K562 (cell line): ENCODE results near the gene KDM4C. TPM values are rescaled to one million over a fixed set of nuclear protein-coding genes. Genes with fewer than 3 reads are reported as not detected.

Source experiments
- ATAC-seq: fragments of 200-7000 bp; cut with Tn5 transposase; 3 replicates; pipeline ENCODE4 v1.9.1; 2020; ENCODE audit warnings: moderate library complexity
- BruUV-seq: library from RNA; stranded (reverse); fragments of 400-500 nt; replicated peaks from 2 replicates; lab custom pipeline; 2021; lab: Mats Ljungman, UMichigan
- CTCF ChIA-PET: fragments of 300-600 bp; formaldehyde crosslinking; extraction: SDS; loops from one replicate; lab custom pipeline; 2021; ENCODE audit warnings: low intra/inter-chr PET ratio; lab: Yijun Ruan, JAX
- POLR2A ChIA-PET: fragments of 300-600, 350-650 bp; sonication (Branson Sonifier 250); formaldehyde crosslinking; extraction: SDS; loops from one replicate; lab custom pipeline; 2021; ENCODE audit warnings: antibody characterized with exemption, inconsistent platforms; lab: Yijun Ruan, JAX
- DNase-seq, 4 experiments: peaks; one replicate each; pipeline versions ENCODE4 v3.0.0 to v3.0.0-alpha.2; 2011 to 2018; ENCODE audit warnings: low spot score in 3 of 4, mixed read lengths in 3 of 4; ENCODE audit errors: extremely low read depth in 1 of 4
- FAIRE-seq: peaks from 2 replicates; lab custom pipeline; 2011; peaks lifted over from hg19 to GRCh38; lab: Jason Lieb, UNC
- H2AFZ ChIP-seq: 2 replicates; pipeline ENCODE4 v1.6.0; 2011; ENCODE audit warnings: low read depth, low read length, control low read depth, inconsistent platforms
- H3K27ac ChIP-seq: fragments of 200-600 bp; 3 replicates; pipeline ENCODE4 v1.8.0; 2011; ENCODE audit warnings: low read depth, mild to moderate bottlenecking, control low read depth, inconsistent platforms, low read length, moderate library complexity, mixed read lengths; ENCODE audit errors: extremely low read depth
- H3K27me3 ChIP-seq, 2 experiments: fragments of 300-600 bp in 1 of 2; 2 replicates in 1 of 2; 3 replicates in 1 of 2; pipeline versions ENCODE4 v1.6.0 to v1.8.0; 2011; ENCODE audit warnings: inconsistent platforms in 2 of 2, low read length in 2 of 2, mild to moderate bottlenecking in 1 of 2, mixed read lengths in 1 of 2, moderate library complexity in 1 of 2; ENCODE audit not compliant: control insufficient read depth in 2 of 2, insufficient read depth in 2 of 2
- H3K36me3 ChIP-seq: fragments of 300-600 bp; 3 replicates; pipeline ENCODE4 v1.8.0; 2011; ENCODE audit warnings: mild to moderate bottlenecking, low read length, inconsistent platforms; ENCODE audit not compliant: control insufficient read depth, insufficient read depth
- H3K4me1 ChIP-seq, 2 experiments: fragments of 200-600 bp in 1 of 2; replicated peaks in 1 of 2; 2 replicates in 1 of 2; 3 replicates in 1 of 2; pipeline versions ENCODE4 v1.5.1 to v1.8.0; 2011; ENCODE audit warnings: inconsistent platforms in 2 of 2, low read length in 2 of 2, mild to moderate bottlenecking in 1 of 2, mixed read lengths in 1 of 2, moderate library complexity in 1 of 2; ENCODE audit not compliant: control insufficient read depth in 2 of 2, insufficient read depth in 2 of 2
- H3K4me2 ChIP-seq: 2 replicates; pipeline ENCODE4 v1.6.1; 2011; ENCODE audit warnings: low read length, control low read depth, inconsistent platforms, mixed read lengths; ENCODE audit not compliant: insufficient read depth
- H3K4me3 ChIP-seq: fragments of 200-600 bp; sonication (generic), shearing (Covaris generic); 2 replicates; pipeline ENCODE4 v1.5.1; 2016; ENCODE audit warnings: control low read depth, inconsistent platforms
- H3K79me2 ChIP-seq: fragments of 200-600 bp; 3 replicates; pipeline ENCODE4 v1.8.0; 2011; ENCODE audit warnings: low read length, inconsistent platforms; ENCODE audit not compliant: control insufficient read depth, insufficient read depth
- H3K9ac ChIP-seq, 2 experiments: 2 replicates each; pipeline versions ENCODE4 v1.6.0 to v1.6.1; 2011; ENCODE audit warnings: low read depth in 2 of 2, low read length in 2 of 2, control low read depth in 1 of 2, inconsistent platforms in 1 of 2, mild to moderate bottlenecking in 1 of 2, mixed read lengths in 1 of 2; ENCODE audit not compliant: insufficient read depth in 1 of 2
- H3K9me1 ChIP-seq: one replicate; pipeline ENCODE4 v1.6.0; 2011; ENCODE audit warnings: inconsistent platforms, mild to moderate bottlenecking, low read length, moderate library complexity; ENCODE audit not compliant: control insufficient read depth, insufficient read depth
- H3K9me3 ChIP-seq: replicated peaks from 2 replicates; pipeline ENCODE4 v1.5.1; 2011; ENCODE audit warnings: low read depth, low read length, inconsistent platforms; ENCODE audit not compliant: control insufficient read depth, insufficient read depth
- H4K20me1 ChIP-seq: replicated peaks from 2 replicates; pipeline ENCODE4 v1.6.1; 2011; ENCODE audit warnings: low read length, inconsistent platforms, mixed read lengths; ENCODE audit not compliant: control insufficient read depth, insufficient read depth
- CREM ChIP-seq: IDR thresholded peaks from 2 replicates; pipeline ENCODE4 v1.6.1; 2014; ENCODE audit warnings: antibody characterized with exemption, low read depth
- SMARCC2 ChIP-seq: fragments of 450-650 bp; IDR thresholded peaks from 2 replicates; pipeline ENCODE4 v1.6.1; 2017; ENCODE audit warnings: antibody characterized with exemption, moderate library complexity, mild to moderate bottlenecking, low read depth
- SRSF3 ChIP-seq: fragments of 200-400 bp; formaldehyde crosslinking; IDR thresholded peaks from 2 replicates; pipeline ENCODE4 v1.6.1; 2016; ENCODE audit warnings: mild to moderate bottlenecking, low read length, moderate library complexity; ENCODE audit not compliant: insufficient read depth
- TSC22D4 ChIP-seq: fragments of 450-650 bp; IDR thresholded peaks from 2 replicates; pipeline ENCODE4 v1.6.1; 2016; ENCODE audit warnings: missing genetic modification characterization, missing biosample characterization, control low read depth
- ZNF12 ChIP-seq: sonication (generic); formaldehyde crosslinking; IDR thresholded peaks from 2 replicates; pipeline ENCODE4 v1.4.0; 2020; ENCODE audit warnings: mild to moderate bottlenecking, missing genetic modification reagents
- WGBS: fragments of 100-300 bp; shearing (Covaris generic); methylation state at CpG from one replicate; pipeline ENCODE4 v1.1.6; 2016; ENCODE audit warnings: low coverage, mixed read lengths; ENCODE audit not compliant: insufficient coverage; ENCODE audit errors: missing lambda C conversion rate; 5-methylcytosine and 5-hydroxymethylcytosine counted together
- in situ Hi-C: fragments of 300-500 bp; cut with MboI; formaldehyde crosslinking; loops from 4 replicates; pipeline ENCODE4 v1.15.0; 2018; ENCODE audit warnings: inconsistent platforms, mixed read lengths
- intact Hi-C: fragments of 100-400 bp; cut with micrococcal nuclease; formaldehyde crosslinking; loops from 2 replicates; pipeline ENCODE4 v1.14.2; 2022
- polyA plus RNA-seq, 8 experiments: library from polyadenylated mRNA; depleted of rRNA in 4 of 8; stranded (reverse) in 5 of 8; unstranded in 3 of 8; fragments of >200 nt; fragmentation: Nextera tagmentation in 2 of 8; fragmentation: Illumina TruSeq in 1 of 8; extraction: Ambion mirVana in 2 of 8; extraction: Trizol in 1 of 8; gene quantifications; 2 replicates each; pipeline versions ENCODE4 v1.2.1 to v1.2.3, GENCODE V29; 2011 to 2014; ENCODE audit warnings: inconsistent platforms in 1 of 8, missing spikeins in 1 of 8
- total RNA-seq, 7 experiments: library from RNA; depleted of rRNA in 6 of 7; stranded (reverse); fragments of >200 nt in 6 of 7; fragmentation: Illumina TruSeq in 2 of 7; extraction: Trizol in 2 of 7; gene quantifications; 2 replicates each; pipeline versions ENCODE4 v1.2.1 to v1.2.3, GENCODE V29; 2011 to 2021; ENCODE audit warnings: low replicate concordance in 1 of 7
- TF ChIP-seq, protein P1 (sequence below): sonication (generic); formaldehyde crosslinking; IDR thresholded peaks from 2 replicates; pipeline ENCODE4 v1.4.0; 2020; ENCODE audit warnings: mild to moderate bottlenecking, missing genetic modification reagents
- TF ChIP-seq, protein P2 (sequence below): fragments of 450-650 bp; formaldehyde crosslinking; IDR thresholded peaks from 2 replicates; pipeline ENCODE4 v1.4.0; 2022; ENCODE audit warnings: missing genetic modification characterization
- TF ChIP-seq, protein P3 (sequence below): sonication (generic); formaldehyde crosslinking; IDR thresholded peaks from 2 replicates; pipeline ENCODE4 v1.8.0; 2023; ENCODE audit warnings: mild to moderate bottlenecking, missing genetic modification reagents

The KDM4C gene
- total and polyA plus RNA-seq, 9 of the 15 experiments (the other 6 are each of a cell fraction or from before 2014, with no cell fraction given): 5.4 to 17.0 (median 12.6) TPM

DNA sequence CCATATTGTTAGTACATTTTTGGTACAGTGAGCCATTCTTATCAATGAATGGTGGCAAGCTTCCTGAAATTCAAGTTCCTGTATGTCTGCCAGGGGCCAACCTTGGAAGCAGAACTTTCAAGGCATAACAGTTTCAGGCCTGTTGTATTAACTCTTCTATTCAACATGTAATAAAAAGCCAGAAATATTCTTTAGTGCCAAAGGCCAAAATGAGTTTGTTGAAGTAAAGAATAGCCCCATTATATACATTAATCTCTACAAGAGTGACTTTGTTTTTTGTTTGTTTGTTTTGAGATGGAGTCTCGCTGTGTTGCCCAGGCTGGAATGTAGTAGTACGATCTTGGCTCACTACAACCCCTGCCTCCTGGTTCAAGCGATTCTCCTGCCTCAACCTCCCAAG, 321.3 kb downstream of the KDM4C start:
- no peak overlapping the region for H3K4me3 ChIP-seq
- H3K27me3 ChIP-seq: no peaks in the 10 kb centered on the region
- ATAC-seq: no peak
- H3K27ac ChIP-seq: no peak overlapping the region
- in situ Hi-C loops: no loop called here
- no peak overlapping the region for H3K4me2 ChIP-seq
- CTCF ChIA-PET: no interaction called here
- FAIRE-seq: no peak
- no peak for DNase-seq
- H3K79me2 ChIP-seq: no peaks in the 10 kb centered on the region
- no peak overlapping the region for H3K9ac ChIP-seq
- H3K9me3 ChIP-seq: no peaks in the 10 kb centered on the region
- no peaks in the 10 kb centered on the region for H3K9me1 ChIP-seq
- H2AFZ ChIP-seq: no peak overlapping the region
- intact Hi-C loops: no loop called here
- no TSS peak for BruUV-seq
- POLR2A ChIA-PET: no interaction called here
- H3K36me3 ChIP-seq: peaks cover 4% of the 10 kb centered on the region; the same call in 1 of the 3 replicates
- TF ChIP-seq SMARCC2 (no peak), ZNF12 (CRISPR knock-in tag) (no peak)
- TF ChIP-seq, all 486 proteins: peak for 0
- 100% methylated on average over 2 of the region's 3 CpGs for WGBS
- no peaks in the 10 kb centered on the region for H4K20me1 ChIP-seq
- H3K4me1 ChIP-seq: no peaks in the 10 kb centered on the region

DNA sequence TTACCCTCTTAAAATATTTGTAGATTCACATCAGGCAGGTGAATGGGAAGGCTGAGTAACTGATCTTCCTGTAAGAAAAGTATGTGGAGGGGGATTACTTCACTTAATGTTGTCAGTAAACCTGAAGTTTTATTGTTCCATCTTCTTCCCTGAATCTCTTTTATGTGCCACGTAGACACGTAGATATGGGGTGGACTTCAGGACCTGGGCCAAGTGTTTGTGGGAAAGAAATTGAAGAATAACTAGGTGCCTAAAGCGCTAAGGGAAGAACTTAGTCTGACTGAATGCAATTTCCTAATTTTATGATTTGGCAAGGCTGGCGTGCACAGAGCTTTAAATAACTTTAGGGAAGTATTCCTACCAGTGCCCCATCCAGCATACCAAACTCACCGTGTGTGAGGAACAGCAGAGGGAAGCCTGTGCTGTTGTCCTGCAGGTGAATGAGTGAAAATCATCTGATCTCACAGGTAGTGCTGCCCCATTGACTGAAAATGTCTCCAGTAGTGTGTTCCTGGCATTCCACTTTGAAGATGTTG, 323.4 kb downstream of the KDM4C start:
- POLR2A ChIA-PET: no interaction called here
- TF ChIP-seq TSC22D4 (tag): no peak
- no peak for TF ChIP-seq CREM
- TF ChIP-seq, protein P1, sequence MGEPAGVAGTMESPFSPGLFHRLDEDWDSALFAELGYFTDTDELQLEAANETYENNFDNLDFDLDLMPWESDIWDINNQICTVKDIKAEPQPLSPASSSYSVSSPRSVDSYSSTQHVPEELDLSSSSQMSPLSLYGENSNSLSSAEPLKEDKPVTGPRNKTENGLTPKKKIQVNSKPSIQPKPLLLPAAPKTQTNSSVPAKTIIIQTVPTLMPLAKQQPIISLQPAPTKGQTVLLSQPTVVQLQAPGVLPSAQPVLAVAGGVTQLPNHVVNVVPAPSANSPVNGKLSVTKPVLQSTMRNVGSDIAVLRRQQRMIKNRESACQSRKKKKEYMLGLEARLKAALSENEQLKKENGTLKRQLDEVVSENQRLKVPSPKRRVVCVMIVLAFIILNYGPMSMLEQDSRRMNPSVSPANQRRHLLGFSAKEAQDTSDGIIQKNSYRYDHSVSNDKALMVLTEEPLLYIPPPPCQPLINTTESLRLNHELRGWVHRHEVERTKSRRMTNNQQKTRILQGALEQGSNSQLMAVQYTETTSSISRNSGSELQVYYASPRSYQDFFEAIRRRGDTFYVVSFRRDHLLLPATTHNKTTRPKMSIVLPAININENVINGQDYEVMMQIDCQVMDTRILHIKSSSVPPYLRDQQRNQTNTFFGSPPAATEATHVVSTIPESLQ (CRISPR knock-in tag): no peak
- TF ChIP-seq SRSF3: no peak
- TF ChIP-seq, protein P2, sequence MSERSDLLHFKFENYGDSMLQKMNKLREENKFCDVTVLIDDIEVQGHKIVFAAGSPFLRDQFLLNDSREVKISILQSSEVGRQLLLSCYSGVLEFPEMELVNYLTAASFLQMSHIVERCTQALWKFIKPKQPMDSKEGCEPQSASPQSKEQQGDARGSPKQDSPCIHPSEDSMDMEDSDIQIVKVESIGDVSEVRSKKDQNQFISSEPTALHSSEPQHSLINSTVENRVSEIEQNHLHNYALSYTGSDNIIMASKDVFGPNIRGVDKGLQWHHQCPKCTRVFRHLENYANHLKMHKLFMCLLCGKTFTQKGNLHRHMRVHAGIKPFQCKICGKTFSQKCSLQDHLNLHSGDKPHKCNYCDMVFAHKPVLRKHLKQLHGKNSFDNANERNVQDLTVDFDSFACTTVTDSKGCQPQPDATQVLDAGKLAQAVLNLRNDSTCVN (CRISPR knock-in tag): no peak
- TF ChIP-seq, protein P3, sequence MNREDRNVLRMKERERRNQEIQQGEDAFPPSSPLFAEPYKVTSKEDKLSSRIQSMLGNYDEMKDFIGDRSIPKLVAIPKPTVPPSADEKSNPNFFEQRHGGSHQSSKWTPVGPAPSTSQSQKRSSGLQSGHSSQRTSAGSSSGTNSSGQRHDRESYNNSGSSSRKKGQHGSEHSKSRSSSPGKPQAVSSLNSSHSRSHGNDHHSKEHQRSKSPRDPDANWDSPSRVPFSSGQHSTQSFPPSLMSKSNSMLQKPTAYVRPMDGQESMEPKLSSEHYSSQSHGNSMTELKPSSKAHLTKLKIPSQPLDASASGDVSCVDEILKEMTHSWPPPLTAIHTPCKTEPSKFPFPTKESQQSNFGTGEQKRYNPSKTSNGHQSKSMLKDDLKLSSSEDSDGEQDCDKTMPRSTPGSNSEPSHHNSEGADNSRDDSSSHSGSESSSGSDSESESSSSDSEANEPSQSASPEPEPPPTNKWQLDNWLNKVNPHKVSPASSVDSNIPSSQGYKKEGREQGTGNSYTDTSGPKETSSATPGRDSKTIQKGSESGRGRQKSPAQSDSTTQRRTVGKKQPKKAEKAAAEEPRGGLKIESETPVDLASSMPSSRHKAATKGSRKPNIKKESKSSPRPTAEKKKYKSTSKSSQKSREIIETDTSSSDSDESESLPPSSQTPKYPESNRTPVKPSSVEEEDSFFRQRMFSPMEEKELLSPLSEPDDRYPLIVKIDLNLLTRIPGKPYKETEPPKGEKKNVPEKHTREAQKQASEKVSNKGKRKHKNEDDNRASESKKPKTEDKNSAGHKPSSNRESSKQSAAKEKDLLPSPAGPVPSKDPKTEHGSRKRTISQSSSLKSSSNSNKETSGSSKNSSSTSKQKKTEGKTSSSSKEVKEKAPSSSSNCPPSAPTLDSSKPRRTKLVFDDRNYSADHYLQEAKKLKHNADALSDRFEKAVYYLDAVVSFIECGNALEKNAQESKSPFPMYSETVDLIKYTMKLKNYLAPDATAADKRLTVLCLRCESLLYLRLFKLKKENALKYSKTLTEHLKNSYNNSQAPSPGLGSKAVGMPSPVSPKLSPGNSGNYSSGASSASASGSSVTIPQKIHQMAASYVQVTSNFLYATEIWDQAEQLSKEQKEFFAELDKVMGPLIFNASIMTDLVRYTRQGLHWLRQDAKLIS (CRISPR knock-in tag): no peak

More for the DNA sequence above, 323.4 kb downstream of the KDM4C start:
- H3K9me1 ChIP-seq: no peaks in the 10 kb centered on the region
- no peak for FAIRE-seq
- H3K9me3 ChIP-seq: no peaks in the 10 kb centered on the region
- in situ Hi-C loops (no loop called here), intact Hi-C loops (no loop called here)
- ATAC-seq: no peak
- no peaks in the 10 kb centered on the region for H4K20me1 ChIP-seq
- no peak for DNase-seq
- no peak overlapping the region for H2AFZ ChIP-seq
- no peak overlapping the region for H3K27ac ChIP-seq
- WGBS: 97% methylated on average over 4 of the region's 5 CpGs
- no TSS peak for BruUV-seq
- no peaks in the 10 kb centered on the region for H3K4me1 ChIP-seq
- no peaks in the 10 kb centered on the region for H3K79me2 ChIP-seq
- no peak overlapping the region for H3K4me2 ChIP-seq
- H3K9ac ChIP-seq: no peak overlapping the region
- CTCF ChIA-PET: no interaction called here
- peaks cover 4% of the 10 kb centered on the region; the same call in 1 of the 3 replicates for H3K36me3 ChIP-seq
- no peaks in the 10 kb centered on the region for H3K27me3 ChIP-seq
- no peak overlapping the region for H3K4me3 ChIP-seq
